ENCODE data around the gene VRK1.
"Not testable (repeated sequence)": the region's sequence is repeated elsewhere in the genome, so short reads cannot be mapped to it uniquely, and the experiment has no call there.

Gene VRK1

GRCh38 chr14:96827290-96827689 lies 30.1 kb downstream of the VRK1 start:
- no peak for DNase-seq

GRCh38 chr14:96829791-96830190 lies 32.6 kb downstream of the VRK1 start:
- DNase-seq: no peak

- DNase-seq: no peak
Measured at GRCh38 chr14:96830946-96831345, 33.8 kb downstream of the VRK1 start.

GRCh38 chr14:96832351-96832750 lies 35.2 kb downstream of the VRK1 start:
- DNase-seq: no peak

- DNase-seq: no peak
Measured at GRCh38 chr14:96838449-96838848, 41.3 kb downstream of the VRK1 start.

GRCh38 chr14:96839251-96839650 lies 42.1 kb downstream of the VRK1 start:
- DNase-seq: no peak

GRCh38 chr14:96843137-96843536 lies 46.0 kb downstream of the VRK1 start:
- DNase-seq: no peak

- DNase-seq: no peak
Measured at GRCh38 chr14:96844857-96845570, 47.8 kb downstream of the VRK1 start.

GRCh38 chr14:96847451-96847850 lies 50.3 kb downstream of the VRK1 start:
- DNase-seq: no peak

GRCh38 chr14:96848011-96848410 lies 50.8 kb downstream of the VRK1 start:
- DNase-seq: no peak

GRCh38 chr14:96849733-96850132 lies 52.6 kb downstream of the VRK1 start:
- DNase-seq: no peak

- DNase-seq: no peak
Measured at GRCh38 chr14:96851694-96852381, 54.7 kb downstream of the VRK1 start.

GRCh38 chr14:96852823-96853422 lies 55.7 kb downstream of the VRK1 start:
- DNase-seq: no peak

- no peak for DNase-seq
Measured at GRCh38 chr14:96858643-96859042, 61.5 kb downstream of the VRK1 start.

- DNase-seq: no peak
Measured at GRCh38 chr14:96861568-96862310, 64.6 kb downstream of the VRK1 start.

GRCh38 chr14:96863327-96863985 lies 66.3 kb downstream of the VRK1 start:
- no peak for DNase-seq

- no peak for DNase-seq
Measured at GRCh38 chr14:96863986-96864330, 66.8 kb downstream of the VRK1 start.

GRCh38 chr14:96867634-96868033 lies 70.5 kb downstream of the VRK1 start:
- DNase-seq: no peak

- DNase-seq: no peak
Measured at GRCh38 chr14:96874127-96874526, 76.9 kb downstream of the VRK1 start.

GRCh38 chr14:96876747-96877146 lies 79.6 kb downstream of the VRK1 start:
- DNase-seq: no peak

GRCh38 chr14:96881713-96882112 lies 84.5 kb downstream of the VRK1 start:
- DNase-seq: no peak

- DNase-seq: not testable (repeated sequence)
Measured at GRCh38 chr14:96883974-96884373, 86.8 kb downstream of the VRK1 start.

GRCh38 chr14:96888158-96888557 lies 91.0 kb downstream of the VRK1 start:
- no peak for DNase-seq
